ENCODE measurements around the gene KCNQ2. TPM values are rescaled to one million over a fixed set of nuclear protein-coding genes. Genes with fewer than 3 reads are reported as not detected.

KCNQ2 gene
- total RNA-seq, 1 donor from 2014 or later: not detected

DNA sequence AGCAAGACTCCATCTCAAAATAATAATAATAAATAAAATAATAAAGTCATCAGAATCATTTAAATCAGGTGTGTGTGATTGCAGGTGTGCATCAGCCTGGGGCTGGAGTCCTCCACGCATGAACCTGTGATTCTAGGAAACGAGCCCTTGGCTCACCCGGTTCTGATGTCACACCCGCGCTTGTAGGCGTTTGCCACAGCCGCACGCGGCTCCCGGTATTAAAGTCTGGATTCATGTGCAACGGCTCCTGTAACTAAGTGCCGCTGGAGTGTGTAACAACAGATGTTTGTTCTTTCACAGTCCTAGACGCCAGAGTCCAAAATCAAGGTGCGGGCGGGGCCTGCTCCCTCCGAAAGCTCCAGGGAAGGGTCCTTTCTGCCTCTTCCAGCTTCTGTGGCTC is 45.2 kb downstream of the KCNQ2 start:
- TF ChIP-seq, protein P1, sequence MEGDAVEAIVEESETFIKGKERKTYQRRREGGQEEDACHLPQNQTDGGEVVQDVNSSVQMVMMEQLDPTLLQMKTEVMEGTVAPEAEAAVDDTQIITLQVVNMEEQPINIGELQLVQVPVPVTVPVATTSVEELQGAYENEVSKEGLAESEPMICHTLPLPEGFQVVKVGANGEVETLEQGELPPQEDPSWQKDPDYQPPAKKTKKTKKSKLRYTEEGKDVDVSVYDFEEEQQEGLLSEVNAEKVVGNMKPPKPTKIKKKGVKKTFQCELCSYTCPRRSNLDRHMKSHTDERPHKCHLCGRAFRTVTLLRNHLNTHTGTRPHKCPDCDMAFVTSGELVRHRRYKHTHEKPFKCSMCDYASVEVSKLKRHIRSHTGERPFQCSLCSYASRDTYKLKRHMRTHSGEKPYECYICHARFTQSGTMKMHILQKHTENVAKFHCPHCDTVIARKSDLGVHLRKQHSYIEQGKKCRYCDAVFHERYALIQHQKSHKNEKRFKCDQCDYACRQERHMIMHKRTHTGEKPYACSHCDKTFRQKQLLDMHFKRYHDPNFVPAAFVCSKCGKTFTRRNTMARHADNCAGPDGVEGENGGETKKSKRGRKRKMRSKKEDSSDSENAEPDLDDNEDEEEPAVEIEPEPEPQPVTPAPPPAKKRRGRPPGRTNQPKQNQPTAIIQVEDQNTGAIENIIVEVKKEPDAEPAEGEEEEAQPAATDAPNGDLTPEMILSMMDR (IDR thresholded peaks at IDR 0.05; ENCODE audit: insufficient read depth, low read length, severe bottlenecking): no peak
- Histone ChIP-seq H3K36me3 (ENCODE audit: control insufficient read depth, insufficient read depth, low read length) (no peaks in the 10 kb centered on the region), H3K27me3 (ENCODE audit: control insufficient read depth, insufficient read depth, low read length) (no peaks in the 10 kb centered on the region), H3K4me3 (ENCODE audit: low read depth, low read length) (no peak overlapping the region)
- no peak for DNase-seq (ENCODE audit: low read depth)
- FAIRE-seq: no peak

GRCh38 chr20:63425846-63426485 is 46.5 kb downstream of the KCNQ2 start:
- DNase-seq (ENCODE audit: low read depth): no peak
- no peaks in the 10 kb centered on the region for H3K27me3 ChIP-seq (ENCODE audit: control insufficient read depth, insufficient read depth, low read length)
- no peak for FAIRE-seq
- TF ChIP-seq, protein P1 (IDR thresholded peaks at IDR 0.05; ENCODE audit: insufficient read depth, low read length, severe bottlenecking): no peak
- no peaks in the 10 kb centered on the region for H3K36me3 ChIP-seq (ENCODE audit: control insufficient read depth, insufficient read depth, low read length)
- no peak overlapping the region for H3K4me3 ChIP-seq (ENCODE audit: low read depth, low read length)

- no peak for FAIRE-seq
- H3K27me3 ChIP-seq (ENCODE audit: control insufficient read depth, insufficient read depth, low read length): no peaks in the 10 kb centered on the region
- no peak for DNase-seq (ENCODE audit: low read depth)
- TF ChIP-seq, protein P1 (IDR thresholded peaks at IDR 0.05; ENCODE audit: insufficient read depth, low read length, severe bottlenecking): no peak
- no peaks in the 10 kb centered on the region for H3K36me3 ChIP-seq (ENCODE audit: control insufficient read depth, insufficient read depth, low read length)
- no peak overlapping the region for H3K4me3 ChIP-seq (ENCODE audit: low read depth, low read length)
Measured at GRCh38 chr20:63424613-63425012, 47.8 kb downstream of the KCNQ2 start.

DNA sequence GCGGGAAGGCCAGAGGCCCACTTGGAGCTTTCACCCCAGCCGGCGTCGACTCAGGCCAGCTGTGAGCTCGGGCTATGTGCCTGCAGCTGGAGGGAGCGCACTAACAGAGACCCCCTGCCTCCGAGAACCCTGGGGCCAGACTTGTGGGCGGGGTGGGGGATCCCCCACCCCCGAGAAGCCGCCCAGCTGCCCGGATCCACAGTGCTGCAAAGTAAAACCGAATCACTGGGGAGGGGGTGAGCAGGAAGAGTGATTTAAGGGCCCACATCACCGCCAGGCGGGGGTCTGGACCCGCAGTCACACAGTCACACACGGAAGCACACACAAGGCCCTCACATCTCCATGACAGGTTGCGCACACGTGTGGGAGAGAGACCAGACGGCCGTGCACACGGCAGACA is 48.7 kb downstream of the KCNQ2 start:
- Histone ChIP-seq H3K27me3 (ENCODE audit: control insufficient read depth, insufficient read depth, low read length) (no peaks in the 10 kb centered on the region), H3K36me3 (ENCODE audit: control insufficient read depth, insufficient read depth, low read length) (no peaks in the 10 kb centered on the region), H3K4me3 (ENCODE audit: low read depth, low read length) (no peak overlapping the region)
- DNase-seq (ENCODE audit: low read depth): no peak
- TF ChIP-seq, protein P1 (IDR thresholded peaks at IDR 0.05; ENCODE audit: insufficient read depth, low read length, severe bottlenecking): no peak
- no peak for FAIRE-seq

GRCh38 chr20:63422653-63423052 is 49.8 kb downstream of the KCNQ2 start:
- H3K27me3 ChIP-seq (ENCODE audit: control insufficient read depth, insufficient read depth, low read length): no peaks in the 10 kb centered on the region
- FAIRE-seq: no peak
- DNase-seq (ENCODE audit: low read depth): no peak

More at GRCh38 chr20:63422653-63423052, 49.8 kb downstream of the KCNQ2 start:
- TF ChIP-seq, protein P1 (IDR thresholded peaks at IDR 0.05; ENCODE audit: insufficient read depth, low read length, severe bottlenecking): no peak
- H3K36me3 ChIP-seq (ENCODE audit: control insufficient read depth, insufficient read depth, low read length): no peaks in the 10 kb centered on the region
- H3K4me3 ChIP-seq (ENCODE audit: low read depth, low read length): no peak overlapping the region

All from bronchial epithelial cell (primary cell).